ENCODE results near the gene KCNQ4. TPM values are rescaled to one million over a fixed set of nuclear protein-coding genes. Genes with fewer than 3 reads are reported as not detected.

The KCNQ4 gene
- total RNA-seq, 1 experiment from 2014 or later = 0.81 TPM

DNA sequence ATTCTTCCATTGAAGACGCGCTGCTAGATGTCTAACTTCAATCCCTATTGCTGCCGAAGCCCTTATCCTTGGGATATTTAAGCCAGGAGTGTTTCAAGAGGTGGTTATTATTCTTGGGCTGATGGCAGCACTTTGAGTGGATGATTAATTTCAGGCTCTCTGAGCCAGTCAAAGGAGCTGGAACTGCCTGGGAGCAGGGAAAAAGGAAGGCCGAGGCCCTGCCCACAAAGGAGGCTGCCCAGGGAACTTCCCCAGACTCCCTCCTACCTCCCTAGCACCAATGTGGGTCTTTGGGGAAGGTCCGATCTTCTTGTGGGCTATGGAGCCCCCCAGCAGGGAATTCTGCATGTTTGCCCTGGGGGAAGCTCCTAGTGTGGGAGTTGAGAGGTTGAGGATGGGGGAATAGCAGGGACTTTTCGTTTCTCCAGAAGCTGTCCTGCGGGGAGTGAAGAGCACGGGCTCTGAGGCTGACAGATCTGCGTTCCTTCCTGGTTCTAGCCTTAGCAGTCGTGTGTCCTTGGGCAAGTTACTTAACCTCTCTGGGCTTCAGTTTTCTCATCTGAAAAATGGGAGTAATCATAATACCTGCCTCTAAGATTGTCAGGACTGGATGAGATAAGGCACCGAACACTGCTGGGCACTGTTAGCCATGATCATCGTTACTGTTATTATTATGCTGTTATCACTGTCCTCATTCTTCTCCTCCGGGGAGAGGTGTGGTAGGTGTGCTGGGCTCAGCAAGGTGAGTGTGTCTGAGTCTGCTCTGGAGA is 6.3 kb downstream of the KCNQ4 start:
- H3K4me3 ChIP-seq = no peak overlapping the region
- H3K4me2 ChIP-seq = no peak overlapping the region
- H4K20me1 ChIP-seq (ENCODE audit: insufficient read depth) = no peaks in the 10 kb centered on the region
- CTCF ChIA-PET = interaction anchor here (0.9 kb wide), 1 partner anchor 16 kb away, joined by 3 read pairs; no protein-coding TSS in a partner anchor
- H3K27me3 ChIP-seq (ENCODE audit: insufficient read depth, low read depth) = no peaks in the 10 kb centered on the region
- POLR2A ChIA-PET (ENCODE audit: unreplicated experiment) = no interaction called here
- intact Hi-C loops (cut with micrococcal nuclease; ENCODE audit: unreplicated experiment) = no loop called here
- no peak for TF ChIP-seq EZH2 (IDR thresholded peaks at IDR 0.05; ENCODE audit: low read depth)
- TF ChIP-seq, protein P1, sequence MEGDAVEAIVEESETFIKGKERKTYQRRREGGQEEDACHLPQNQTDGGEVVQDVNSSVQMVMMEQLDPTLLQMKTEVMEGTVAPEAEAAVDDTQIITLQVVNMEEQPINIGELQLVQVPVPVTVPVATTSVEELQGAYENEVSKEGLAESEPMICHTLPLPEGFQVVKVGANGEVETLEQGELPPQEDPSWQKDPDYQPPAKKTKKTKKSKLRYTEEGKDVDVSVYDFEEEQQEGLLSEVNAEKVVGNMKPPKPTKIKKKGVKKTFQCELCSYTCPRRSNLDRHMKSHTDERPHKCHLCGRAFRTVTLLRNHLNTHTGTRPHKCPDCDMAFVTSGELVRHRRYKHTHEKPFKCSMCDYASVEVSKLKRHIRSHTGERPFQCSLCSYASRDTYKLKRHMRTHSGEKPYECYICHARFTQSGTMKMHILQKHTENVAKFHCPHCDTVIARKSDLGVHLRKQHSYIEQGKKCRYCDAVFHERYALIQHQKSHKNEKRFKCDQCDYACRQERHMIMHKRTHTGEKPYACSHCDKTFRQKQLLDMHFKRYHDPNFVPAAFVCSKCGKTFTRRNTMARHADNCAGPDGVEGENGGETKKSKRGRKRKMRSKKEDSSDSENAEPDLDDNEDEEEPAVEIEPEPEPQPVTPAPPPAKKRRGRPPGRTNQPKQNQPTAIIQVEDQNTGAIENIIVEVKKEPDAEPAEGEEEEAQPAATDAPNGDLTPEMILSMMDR (conservative IDR thresholded peaks at IDR 0.05) = no peak
- H3K79me2 ChIP-seq (ENCODE audit: low read depth) = no peaks in the 10 kb centered on the region
- no peaks in the 10 kb centered on the region for H3K9me3 ChIP-seq (ENCODE audit: insufficient read depth, low read depth)
- H3K27ac ChIP-seq = no peak overlapping the region
- no peaks in the 10 kb centered on the region for H3F3A ChIP-seq (ENCODE audit: insufficient read depth, low read depth)
- H3K36me3 ChIP-seq (ENCODE audit: low read depth) = no peaks in the 10 kb centered on the region
- H2AFZ ChIP-seq = no peak overlapping the region
- H3K4me1 ChIP-seq (replicated peaks; ENCODE audit: insufficient read depth) = no peaks in the 10 kb centered on the region
- no peaks in the 10 kb centered on the region for H3K9me2 ChIP-seq (ENCODE audit: insufficient read depth)
- BruUV-seq (replicated peaks) = no TSS peak
- DNase-seq = no peak

DNA sequence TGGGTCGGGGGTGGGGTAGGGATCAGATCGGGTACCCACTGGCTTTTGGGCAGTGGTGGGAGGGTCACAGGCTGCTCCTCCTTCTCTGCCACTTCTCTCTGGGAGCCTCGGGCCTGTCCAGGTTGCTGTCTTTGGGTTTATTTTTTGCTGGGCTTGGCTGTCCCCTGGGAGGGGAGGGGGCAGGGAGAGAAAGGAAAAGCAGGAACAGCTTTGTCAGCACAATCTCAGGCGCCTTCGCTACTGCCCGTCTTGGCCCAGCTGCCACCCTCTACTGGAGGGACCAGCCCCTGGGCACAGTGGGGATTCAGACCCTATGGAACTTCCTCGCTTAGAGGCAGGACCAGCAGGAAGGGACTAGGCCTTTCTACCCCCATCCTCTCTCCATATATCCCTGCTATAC is 8.4 kb downstream of the KCNQ4 start:
- POLR2A ChIA-PET (ENCODE audit: unreplicated experiment) = no interaction called here
- no peak overlapping the region for H2AFZ ChIP-seq
- H3K27ac ChIP-seq = no peak overlapping the region
- no peak for TF ChIP-seq EZH2 (IDR thresholded peaks at IDR 0.05; ENCODE audit: low read depth)
- TF ChIP-seq, protein P1 (conservative IDR thresholded peaks at IDR 0.05) = no peak
- H3K4me1 ChIP-seq (replicated peaks; ENCODE audit: insufficient read depth) = no peaks in the 10 kb centered on the region
- intact Hi-C loops (cut with micrococcal nuclease; ENCODE audit: unreplicated experiment) = no loop called here
- CTCF ChIA-PET = no interaction called here
- H3F3A ChIP-seq (ENCODE audit: insufficient read depth, low read depth) = no peaks in the 10 kb centered on the region; the same call in 1 of the 2 replicates
- H3K9me2 ChIP-seq (ENCODE audit: insufficient read depth) = no peaks in the 10 kb centered on the region
- no TSS peak for BruUV-seq (replicated peaks)
- no peaks in the 10 kb centered on the region for H3K79me2 ChIP-seq (ENCODE audit: low read depth)
- H3K36me3 ChIP-seq (ENCODE audit: low read depth) = no peaks in the 10 kb centered on the region
- no peak overlapping the region for H3K4me3 ChIP-seq
- H3K4me2 ChIP-seq = no peak overlapping the region
- no peaks in the 10 kb centered on the region for H4K20me1 ChIP-seq (ENCODE audit: insufficient read depth)
- no peak for DNase-seq
- no peaks in the 10 kb centered on the region for H3K27me3 ChIP-seq (ENCODE audit: insufficient read depth, low read depth)
- no peaks in the 10 kb centered on the region for H3K9me3 ChIP-seq (ENCODE audit: insufficient read depth, low read depth)

DNA sequence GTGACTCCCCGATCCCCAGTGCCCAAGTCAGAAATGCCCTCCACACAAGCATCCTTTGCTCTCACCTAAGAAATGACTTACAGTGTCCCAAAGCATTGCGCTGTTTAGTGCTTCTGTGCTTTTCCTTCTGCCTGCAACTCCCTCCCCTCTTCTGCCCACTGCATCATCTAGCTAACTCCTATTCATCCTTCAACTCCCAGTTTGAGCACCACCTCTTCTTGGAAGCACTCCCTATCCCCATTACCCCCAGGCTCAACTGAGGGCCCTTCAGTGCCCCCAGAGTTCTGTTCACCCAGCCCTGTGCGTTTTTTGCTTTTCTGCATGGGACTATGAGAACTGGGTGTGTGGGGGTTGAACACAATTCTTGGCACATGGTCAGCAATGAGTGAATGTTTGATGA is 10.0 kb downstream of the KCNQ4 start:
- CTCF ChIA-PET = no interaction called here

More for the DNA sequence above, 10.0 kb downstream of the KCNQ4 start:
- no peak for TF ChIP-seq EZH2 (IDR thresholded peaks at IDR 0.05; ENCODE audit: low read depth)
- TF ChIP-seq, protein P1 (conservative IDR thresholded peaks at IDR 0.05) = no peak
- Histone ChIP-seq H3K36me3 (ENCODE audit: low read depth) (no peaks in the 10 kb centered on the region), H3K79me2 (ENCODE audit: low read depth) (no peaks in the 10 kb centered on the region), H3K4me2 (no peak overlapping the region), H3K27me3 (ENCODE audit: insufficient read depth, low read depth) (no peaks in the 10 kb centered on the region), H2AFZ (no peak overlapping the region), H3K9me3 (ENCODE audit: insufficient read depth, low read depth) (no peaks in the 10 kb centered on the region), H3K9me2 (ENCODE audit: insufficient read depth) (no peaks in the 10 kb centered on the region), H3K4me3 (no peak overlapping the region), H3K4me1 (replicated peaks; ENCODE audit: insufficient read depth) (no peaks in the 10 kb centered on the region), H3F3A (ENCODE audit: insufficient read depth, low read depth) (no peaks in the 10 kb centered on the region; the same call in 1 of the 2 replicates), H4K20me1 (ENCODE audit: insufficient read depth) (no peaks in the 10 kb centered on the region), H3K27ac (no peak overlapping the region)
- no peak for DNase-seq
- BruUV-seq (replicated peaks) = no TSS peak
- intact Hi-C loops (cut with micrococcal nuclease; ENCODE audit: unreplicated experiment) = no loop called here
- POLR2A ChIA-PET (ENCODE audit: unreplicated experiment) = interaction anchor here (0.8 kb wide), 1 partner anchor 90 kb away, joined by 10 read pairs; no protein-coding TSS in a partner anchor

All from PC-9 (cell line).